HepG2 (cell line): ENCODE measurements around the gene PSMB8. TPM values are rescaled to one million over a fixed set of nuclear protein-coding genes. Genes with fewer than 3 reads are reported as not detected.

Experiments used
- ASH2L ChIP-seq: fragments of 300-600, 200-600 bp; sonication (generic); IDR thresholded peaks from 2 replicates; pipeline ENCODE4 v1.7.0; 2017; ENCODE audit warnings: low read depth, mild to moderate bottlenecking, moderate library complexity, mixed read lengths, low read length; ENCODE audit not compliant: insufficient read length
- CENPBD1 ChIP-seq: sonication (generic); formaldehyde crosslinking; IDR thresholded peaks from 2 replicates; pipeline ENCODE4 v1.8.0; 2022; ENCODE audit warnings: missing genetic modification reagents, low read depth, mild to moderate bottlenecking, borderline replicate concordance
- CENPX ChIP-seq: sonication (generic); formaldehyde crosslinking; IDR thresholded peaks from 2 replicates; pipeline ENCODE4 v1.9.0; 2021; ENCODE audit warnings: mild to moderate bottlenecking, missing genetic modification reagents, moderate library complexity
- FOXA3 ChIP-seq: IDR thresholded peaks from 2 replicates; pipeline ENCODE4 v1.6.1; 2016; ENCODE audit warnings: missing genetic modification reagents, missing compliant biosample characterization
- FOXO4 ChIP-seq: sonication (generic); formaldehyde crosslinking; conservative IDR thresholded peaks from 2 replicates; pipeline ENCODE4 v1.8.1; 2023; ENCODE audit warnings: missing genetic modification reagents
- HINFP ChIP-seq: sonication (generic); formaldehyde crosslinking; IDR thresholded peaks from 2 replicates; pipeline ENCODE4 v1.4.0; 2020; ENCODE audit warnings: low read depth, mild to moderate bottlenecking, missing genetic modification reagents
- KAT8 ChIP-seq: IDR thresholded peaks from 2 replicates; pipeline ENCODE4 v1.6.1; 2016; ENCODE audit warnings: missing genetic modification reagents, missing compliant biosample characterization
- KDM5B ChIP-seq: sonication (generic); formaldehyde crosslinking; IDR thresholded peaks from 2 replicates; pipeline ENCODE4 v1.4.0; 2020; ENCODE audit warnings: missing genetic modification reagents, mild to moderate bottlenecking, borderline replicate concordance
- SOX13 ChIP-seq, 3 experiments: fragments of 450-650 bp in 1 of 3; sonication (generic) in 1 of 3; formaldehyde crosslinking in 1 of 3; IDR thresholded peaks in 2 of 3; conservative IDR thresholded peaks in 1 of 3; 2 replicates each; pipeline versions ENCODE4 v1.5.0 to v1.6.1; 2016 to 2020; ENCODE audit warnings: antibody characterized with exemption in 1 of 3, mild to moderate bottlenecking in 1 of 3, missing compliant biosample characterization in 1 of 3, missing genetic modification reagents in 1 of 3, moderate library complexity in 1 of 3
- TEF ChIP-seq: sonication (generic); formaldehyde crosslinking; IDR thresholded peaks from 2 replicates; pipeline ENCODE4 v1.5.0; 2020; ENCODE audit warnings: missing genetic modification reagents
- XRCC5 ChIP-seq: fragments of 200-400 bp; formaldehyde crosslinking; optimal IDR thresholded peaks from 2 replicates; pipeline ENCODE3; 2017; ENCODE audit warnings: mild to moderate bottlenecking, low read length
- ZC3H4 ChIP-seq: sonication (generic); formaldehyde crosslinking; IDR thresholded peaks from 2 replicates; pipeline ENCODE4 v1.4.0; 2020; ENCODE audit warnings: missing genetic modification reagents, borderline replicate concordance
- ZNF547 ChIP-seq: sonication (generic); formaldehyde crosslinking; IDR thresholded peaks from 2 replicates; pipeline ENCODE4 v1.5.1; 2020; ENCODE audit warnings: mild to moderate bottlenecking, missing genetic modification reagents
- ZNF878 ChIP-seq: sonication (generic); formaldehyde crosslinking; IDR thresholded peaks from 2 replicates; pipeline ENCODE4 v1.8.1; 2023; ENCODE audit warnings: mild to moderate bottlenecking, missing genetic modification reagents, moderate library complexity
- polyA plus RNA-seq, 8 experiments: library from polyadenylated mRNA; depleted of rRNA in 3 of 8; stranded (reverse) in 7 of 8; unstranded in 1 of 8; fragments of >200 nt; fragmentation: Illumina TruSeq in 4 of 8; extraction: Trizol in 4 of 8; gene quantifications; 2 replicates each; pipeline versions ENCODE4 v1.2.1 to v1.2.3, GENCODE V29; 2011 to 2016; ENCODE audit warnings: low read depth in 4 of 8, missing spikeins in 1 of 8, mixed read lengths in 1 of 8; ENCODE audit not compliant: insufficient read depth in 1 of 8
- total RNA-seq, 5 experiments: library from RNA; depleted of rRNA; stranded (reverse); fragments of >200 nt; fragmentation: Illumina TruSeq; extraction: Trizol; gene quantifications; 2 replicates each; pipeline ENCODE4 v1.2.3, GENCODE V29; 2016; ENCODE audit warnings: low read depth in 1 of 5

Gene PSMB8
- total and polyA plus RNA-seq, 2 of the 13 experiments (the other 11 are each of a cell fraction or from before 2014, with no cell fraction given), result 30.7 to 64.7 TPM

GRCh38 chr6:32838114-32838958, 5.5 kb downstream of the PSMB8 start, which contains the start of gene TAP2 (continued):
- TF ChIP-seq SOX13 (IDR thresholded peaks at IDR 0.05), result no peak
- peak in 1 of 2 experiments; percentile 20; a peak in 1 of 4 replicates for TF ChIP-seq SOX13 (CRISPR knock-in tag; conservative IDR thresholded peaks at IDR 0.05 in 1 of 2, IDR thresholded peaks at IDR 0.05 in 1 of 2)
- TF ChIP-seq ZNF547, result no peak
- peak; percentile 98 for TF ChIP-seq XRCC5
- peak; percentile 98 for TF ChIP-seq ASH2L
- TF ChIP-seq CENPX (CRISPR knock-in tag), result no peak
- 0 out of 2 replicates have a peak, but pooled peaks have one; percentile 68 for TF ChIP-seq TEF (CRISPR knock-in tag)
- TF ChIP-seq FOXA3 (CRISPR knock-in tag), result peak; percentile 64
- peak; percentile 88 for TF ChIP-seq KAT8
- peak; percentile 89 for TF ChIP-seq HINFP (CRISPR knock-in tag)
- peak; percentile 89 for TF ChIP-seq KDM5B (CRISPR knock-in tag)
- 0 out of 2 replicates have a peak, but pooled peaks have one; percentile 5 for TF ChIP-seq ZNF878 (CRISPR knock-in tag)
- no peak for TF ChIP-seq CENPBD1 (CRISPR knock-in tag)
- TF ChIP-seq ZC3H4 (CRISPR knock-in tag), result no peak
- TF ChIP-seq FOXO4 (CRISPR knock-in tag), result no peak
